ENCODE measurements around the gene TRIM7.
A peak's percentile ranks its signal among the peaks of the same experiment; 100 is the strongest.

TRIM7 gene

GRCh38 chr5:181191526-181192336 lies 13.3 kb downstream of the TRIM7 start:
- H3K14ac ChIP-seq (ENCODE audit: low read length in 2 of 2) = peak overlapping the region in 1 of 2 experiments; percentile 97
- peak; percentile 96 for DNase-seq
- H3K4me2 ChIP-seq (ENCODE audit: low read length, poor library complexity, severe bottlenecking) = peak overlapping the region; percentile 99
- peak overlapping the region; percentile 75 for H2BK120ac ChIP-seq (ENCODE audit: low read depth, low read length)
- peak overlapping the region; percentile 70 for H2BK5ac ChIP-seq (ENCODE audit: low read depth, low read length, poor library complexity, severe bottlenecking)
- no peaks in the 10 kb centered on the region for H3K27me3 ChIP-seq (ENCODE audit: control insufficient read depth in 1 of 2, insufficient read depth in 1 of 2, low read length in 2 of 2)
- peak overlapping the region; percentile 95 to 99 for H3K18ac ChIP-seq (ENCODE audit: low read depth in 1 of 2, low read length in 2 of 2)
- H3K9ac ChIP-seq (ENCODE audit: low read length) = peak overlapping the region; percentile 92
- H3K23ac ChIP-seq (ENCODE audit: low read length in 2 of 2) = no peak overlapping the region
- H3K79me1 ChIP-seq (replicated peaks; ENCODE audit: low read length, poor library complexity, severe bottlenecking) = peaks cover 5% of the 10 kb centered on the region
- peak overlapping the region; percentile 81 to 94 for H3K4me3 ChIP-seq (ENCODE audit: insufficient read depth in 1 of 2, low read depth in 1 of 2, low read length in 2 of 2)
- H3K4me1 ChIP-seq (ENCODE audit: control insufficient read depth, insufficient read depth, low read depth, low read length) = peaks cover 21% of the 10 kb centered on the region
- no peak overlapping the region for H2AK5ac ChIP-seq (ENCODE audit: low read length, severe bottlenecking)
- no peaks in the 10 kb centered on the region for H3K9me3 ChIP-seq (ENCODE audit: control insufficient read depth, low read length)
- peaks cover 0 to 13% of the 10 kb centered on the region in 2 experiments for H3K36me3 ChIP-seq (ENCODE audit: control insufficient read depth in 1 of 2, insufficient read depth in 2 of 2, low read depth in 1 of 2, low read length in 2 of 2)
- under 1% methylated on average over 60 of the region's 64 CpGs for WGBS
- peak overlapping the region; percentile 80 to 90 for H3K4ac ChIP-seq (ENCODE audit: low read depth in 1 of 2, low read length in 2 of 2)
- H2BK12ac ChIP-seq (ENCODE audit: low read length in 2 of 2) = peak overlapping the region in 1 of 2 experiments; percentile 47
- H4K8ac ChIP-seq (ENCODE audit: low read length) = peak overlapping the region; percentile 96
- peak overlapping the region; percentile 93 for H2AFZ ChIP-seq (ENCODE audit: low read depth, low read length)
- H4K91ac ChIP-seq (ENCODE audit: low read length) = peak overlapping the region; percentile 88
- H2BK15ac ChIP-seq (ENCODE audit: low read depth, poor library complexity, severe bottlenecking) = peak overlapping the region; percentile 94
- H3K27ac ChIP-seq (ENCODE audit: low read length, poor library complexity, severe bottlenecking) = peak overlapping the region; percentile 61

- Histone ChIP-seq H3K9me3 (ENCODE audit: control insufficient read depth, low read length) (no peaks in the 10 kb centered on the region), H3K9ac (ENCODE audit: low read length) (peak overlapping the region; percentile 92), H3K4ac (ENCODE audit: low read depth in 1 of 2, low read length in 2 of 2) (no peak overlapping the region), H3K27me3 (ENCODE audit: control insufficient read depth in 1 of 2, insufficient read depth in 1 of 2, low read length in 2 of 2) (no peaks in the 10 kb centered on the region), H3K4me3 (ENCODE audit: insufficient read depth in 1 of 2, low read depth in 1 of 2, low read length in 2 of 2) (peak overlapping the region; percentile 63 to 94), H2BK5ac (ENCODE audit: low read depth, low read length, poor library complexity, severe bottlenecking) (no peak overlapping the region), H3K4me1 (ENCODE audit: control insufficient read depth, insufficient read depth, low read depth, low read length) (peaks cover 21% of the 10 kb centered on the region), H2AFZ (ENCODE audit: low read depth, low read length) (peak overlapping the region; percentile 68), H2BK120ac (ENCODE audit: low read depth, low read length) (no peak overlapping the region), H3K18ac (ENCODE audit: low read depth in 1 of 2, low read length in 2 of 2) (peak overlapping the region; percentile 3 to 83), H4K91ac (ENCODE audit: low read length) (peak overlapping the region; percentile 20), H3K36me3 (ENCODE audit: control insufficient read depth in 1 of 2, insufficient read depth in 2 of 2, low read depth in 1 of 2, low read length in 2 of 2) (peaks cover 0 to 13% of the 10 kb centered on the region in 2 experiments), H2BK12ac (ENCODE audit: low read length in 2 of 2) (peak overlapping the region in 1 of 2 experiments; percentile 40), H4K8ac (ENCODE audit: low read length) (peak overlapping the region; percentile 55), H3K27ac (ENCODE audit: low read length, poor library complexity, severe bottlenecking) (peak overlapping the region; percentile 0), H3K23ac (ENCODE audit: low read length in 2 of 2) (peak overlapping the region in 1 of 2 experiments; percentile 46), H3K4me2 (ENCODE audit: low read length, poor library complexity, severe bottlenecking) (peak overlapping the region; percentile 99), H3K14ac (ENCODE audit: low read length in 2 of 2) (peak overlapping the region in 1 of 2 experiments; percentile 68), H2BK15ac (ENCODE audit: low read depth, poor library complexity, severe bottlenecking) (peak overlapping the region; percentile 66), H2AK5ac (ENCODE audit: low read length, severe bottlenecking) (no peak overlapping the region), H3K79me1 (replicated peaks; ENCODE audit: low read length, poor library complexity, severe bottlenecking) (peaks cover 5% of the 10 kb centered on the region)
- under 1% methylated on average over 56 of the region's 66 CpGs for WGBS
- no peak for DNase-seq
Observed at GRCh38 chr5:181190711-181191525, 14.1 kb downstream of the TRIM7 start.

- DNase-seq = peak; percentile 31
- WGBS = 3% methylated on average over 52 of the region's 52 CpGs
- no peak overlapping the region for H4K91ac ChIP-seq (ENCODE audit: low read length)
Observed at GRCh38 chr5:181189962-181190710, 14.9 kb downstream of the TRIM7 start.

More at GRCh38 chr5:181189962-181190710, 14.9 kb downstream of the TRIM7 start:
- Histone ChIP-seq H3K27me3 (ENCODE audit: control insufficient read depth in 1 of 2, insufficient read depth in 1 of 2, low read length in 2 of 2) (no peaks in the 10 kb centered on the region), H3K79me1 (replicated peaks; ENCODE audit: low read length, poor library complexity, severe bottlenecking) (peaks cover 5% of the 10 kb centered on the region), H3K9ac (ENCODE audit: low read length) (peak overlapping the region; percentile 92), H3K23ac (ENCODE audit: low read length in 2 of 2) (no peak overlapping the region), H2BK12ac (ENCODE audit: low read length in 2 of 2) (no peak overlapping the region), H2BK5ac (ENCODE audit: low read depth, low read length, poor library complexity, severe bottlenecking) (no peak overlapping the region), H3K9me3 (ENCODE audit: control insufficient read depth, low read length) (no peaks in the 10 kb centered on the region), H3K18ac (ENCODE audit: low read depth in 1 of 2, low read length in 2 of 2) (no peak overlapping the region), H3K4me2 (ENCODE audit: low read length, poor library complexity, severe bottlenecking) (peak overlapping the region; percentile 99), H2BK120ac (ENCODE audit: low read depth, low read length) (no peak overlapping the region), H3K4ac (ENCODE audit: low read depth in 1 of 2, low read length in 2 of 2) (no peak overlapping the region), H2BK15ac (ENCODE audit: low read depth, poor library complexity, severe bottlenecking) (no peak overlapping the region), H2AFZ (ENCODE audit: low read depth, low read length) (no peak overlapping the region), H3K36me3 (ENCODE audit: control insufficient read depth in 1 of 2, insufficient read depth in 2 of 2, low read depth in 1 of 2, low read length in 2 of 2) (peaks cover 0 to 9% of the 10 kb centered on the region in 2 experiments), H4K8ac (ENCODE audit: low read length) (peak overlapping the region; percentile 5), H3K4me3 (ENCODE audit: insufficient read depth in 1 of 2, low read depth in 1 of 2, low read length in 2 of 2) (peak overlapping the region; percentile 63 to 94), H3K4me1 (ENCODE audit: control insufficient read depth, insufficient read depth, low read depth, low read length) (peaks cover 21% of the 10 kb centered on the region), H2AK5ac (ENCODE audit: low read length, severe bottlenecking) (no peak overlapping the region), H3K27ac (ENCODE audit: low read length, poor library complexity, severe bottlenecking) (no peak overlapping the region), H3K14ac (ENCODE audit: low read length in 2 of 2) (peak overlapping the region in 1 of 2 experiments; percentile 14)
